SHP77 (cell line): ENCODE data around the gene AKAP13.
"Not testable (repeated sequence)": the region's sequence is repeated elsewhere in the genome, so short reads cannot be mapped to it uniquely, and the experiment has no call there.

Experiments
- DNase-seq, 2 experiments: peaks; one replicate each; lab custom pipeline; 2025; lab: John Stamatoyannopoulos, UW

The AKAP13 gene

DNA sequence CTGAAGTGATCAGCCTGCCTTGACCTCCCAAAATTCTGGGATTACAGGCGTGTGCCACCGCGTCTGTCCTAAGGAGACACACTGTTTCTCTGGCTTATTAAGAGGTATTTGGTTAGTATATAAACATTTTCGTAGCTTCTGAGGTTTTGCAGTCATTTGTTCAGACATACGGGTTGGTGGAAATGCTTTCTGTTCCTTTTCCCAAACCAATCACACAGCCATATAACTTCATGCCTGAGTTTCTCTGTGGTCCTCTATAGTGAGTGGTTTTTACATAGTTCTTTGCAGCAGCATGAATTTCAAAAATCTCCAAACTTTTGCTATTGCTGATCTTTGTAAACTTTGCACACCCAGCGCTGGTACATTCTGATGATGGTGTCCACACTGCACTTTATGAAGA, 100.5 kb downstream of the AKAP13 start:
- no peak for DNase-seq

DNA sequence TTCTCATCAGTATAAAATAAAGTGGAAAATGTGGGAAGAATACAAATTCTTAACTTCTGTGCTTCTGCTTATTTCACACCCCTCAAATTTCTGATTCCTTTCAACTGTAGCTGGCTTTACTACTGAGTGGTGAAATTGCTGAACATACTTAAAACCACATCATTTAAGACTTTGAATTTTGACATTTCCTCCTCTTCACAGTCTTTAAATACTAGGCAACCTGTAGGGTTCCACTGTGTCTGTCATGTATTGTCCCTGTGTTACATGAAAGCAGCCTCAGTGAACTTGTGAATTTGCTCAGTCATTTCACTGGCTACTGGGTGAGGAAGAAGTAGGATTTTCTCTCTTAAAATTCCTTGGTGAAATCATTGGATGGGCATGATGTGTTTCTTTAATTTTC, 101.1 kb downstream of the AKAP13 start:
- DNase-seq: not testable (repeated sequence)

DNA sequence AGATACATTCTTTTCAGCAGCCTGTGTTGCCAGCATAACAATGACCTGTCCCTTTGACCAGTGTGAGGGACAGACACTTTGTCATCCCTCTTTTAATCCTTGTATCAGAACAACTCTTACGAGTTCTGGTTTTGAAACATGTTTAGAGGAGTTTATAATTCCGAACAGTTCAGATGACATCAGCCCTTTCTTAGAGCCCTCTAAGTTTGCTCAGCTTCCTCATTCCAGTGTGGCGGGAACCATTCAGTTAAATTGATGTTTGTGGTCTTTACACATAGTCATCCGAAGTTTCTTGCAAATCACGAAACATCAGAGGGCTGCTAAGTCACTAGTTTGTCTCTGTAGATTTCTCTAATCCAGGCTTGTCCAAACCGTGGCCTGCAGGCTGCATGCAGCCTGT, 102.5 kb downstream of the AKAP13 start:
- no peak for DNase-seq

DNA sequence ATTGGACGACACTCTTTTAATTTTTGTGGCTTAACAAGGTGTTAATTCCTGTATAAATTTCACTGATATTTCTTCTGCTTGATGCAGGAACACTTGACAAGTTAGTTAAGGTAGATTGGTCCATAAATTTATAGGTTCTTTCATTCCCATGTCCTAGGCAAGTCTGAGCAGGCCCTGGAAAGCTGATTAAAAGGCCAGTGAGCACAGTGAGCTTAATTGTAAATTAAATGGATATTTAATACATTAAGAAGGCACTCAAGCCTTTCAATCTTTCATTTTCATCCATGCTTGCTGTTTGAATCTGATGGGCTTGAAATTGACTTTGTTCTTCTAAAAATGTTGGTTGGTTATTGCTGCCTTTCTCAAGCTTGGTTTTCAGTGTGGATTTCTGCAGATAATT, 103.6 kb downstream of the AKAP13 start:
- DNase-seq: not testable (repeated sequence)

DNA sequence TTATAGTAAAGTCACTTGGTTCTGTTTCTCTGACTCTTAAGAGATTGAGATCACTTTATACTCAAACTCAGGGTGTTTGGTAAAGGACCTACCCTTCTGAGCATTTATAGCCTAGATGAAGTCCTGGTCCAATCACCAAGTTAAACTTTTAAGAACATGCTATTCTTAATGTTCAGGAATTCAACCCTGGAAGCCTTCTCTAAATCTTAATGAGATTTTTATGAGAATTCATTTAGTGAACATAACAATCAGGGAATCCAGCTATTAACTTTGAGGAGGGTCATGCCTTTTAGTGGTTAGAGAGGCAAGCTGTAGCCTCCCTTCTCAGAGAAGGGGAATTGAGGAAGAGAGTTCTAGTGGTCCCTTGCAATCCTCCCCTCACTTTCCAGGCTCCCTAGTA, 104.5 kb downstream of the AKAP13 start:
- not testable (repeated sequence) for DNase-seq

DNA sequence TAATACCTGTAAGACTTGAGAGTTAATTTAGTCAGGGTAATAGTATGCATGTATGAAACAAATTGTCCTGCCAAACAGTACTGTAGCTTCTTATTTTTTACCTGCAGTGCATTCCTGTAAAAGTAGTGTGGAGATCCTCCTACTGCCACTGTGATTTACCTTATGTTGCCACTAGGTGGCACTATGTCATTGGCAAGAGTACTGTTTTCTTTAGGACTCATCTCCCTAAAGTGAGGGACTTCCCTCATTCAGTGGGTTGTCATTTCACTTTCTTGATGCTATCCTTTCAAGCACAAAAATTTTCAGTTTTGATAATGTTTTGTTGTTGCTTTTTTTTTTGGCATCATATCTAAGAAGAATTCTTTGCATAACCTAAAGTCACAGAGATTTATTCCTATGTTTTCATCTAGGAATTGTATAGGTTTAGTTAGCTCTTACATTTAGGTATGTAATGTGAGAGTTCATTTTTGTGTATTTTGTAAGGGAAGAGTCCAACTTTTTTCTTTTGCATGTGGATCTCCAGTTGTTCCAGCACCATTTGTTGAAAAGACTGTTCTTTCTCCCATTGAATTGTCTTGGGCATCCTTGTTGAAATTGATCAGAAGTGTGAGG, 105.7 kb downstream of the AKAP13 start:
- DNase-seq: peak; percentile 31 to 46

DNA sequence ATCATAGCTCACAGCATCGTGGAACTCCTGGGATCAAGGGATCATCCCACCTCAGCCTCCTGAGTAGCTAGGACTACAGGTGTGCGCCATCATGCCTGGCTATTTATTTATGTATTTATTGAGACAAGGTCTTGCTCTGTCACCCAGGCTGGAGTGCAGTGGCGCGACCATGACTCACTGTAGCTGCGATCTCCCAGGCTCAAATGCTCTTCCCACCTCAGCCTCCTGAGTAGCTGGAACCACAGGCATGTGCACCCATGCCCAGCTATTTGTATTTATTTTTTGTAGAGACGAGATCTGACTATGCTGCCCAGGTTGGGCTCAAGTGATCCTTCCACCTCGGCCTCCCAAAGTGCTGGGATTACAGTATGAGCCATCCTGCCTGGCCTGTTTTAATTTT, 107.4 kb downstream of the AKAP13 start:
- not testable (repeated sequence) for DNase-seq

DNA sequence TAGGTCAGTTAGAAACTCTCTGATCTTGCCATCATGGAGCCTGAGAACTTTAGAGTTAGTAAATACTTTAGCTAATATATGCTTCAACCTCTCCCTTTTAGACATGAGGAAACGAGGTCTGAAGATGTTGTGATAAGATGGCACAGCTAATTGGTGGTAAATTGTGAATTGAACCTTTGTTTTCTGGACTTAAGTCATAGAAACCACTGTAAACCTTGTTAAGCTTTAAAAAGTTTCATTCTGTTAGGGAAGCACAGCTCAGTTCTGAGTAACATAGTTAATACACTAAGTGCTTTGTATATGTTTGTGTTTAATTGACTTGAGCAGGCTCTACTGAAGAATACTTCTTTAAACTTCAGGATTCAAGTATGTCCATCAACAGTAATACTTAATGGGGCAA, 108.6 kb downstream of the AKAP13 start:
- DNase-seq: no peak

DNA sequence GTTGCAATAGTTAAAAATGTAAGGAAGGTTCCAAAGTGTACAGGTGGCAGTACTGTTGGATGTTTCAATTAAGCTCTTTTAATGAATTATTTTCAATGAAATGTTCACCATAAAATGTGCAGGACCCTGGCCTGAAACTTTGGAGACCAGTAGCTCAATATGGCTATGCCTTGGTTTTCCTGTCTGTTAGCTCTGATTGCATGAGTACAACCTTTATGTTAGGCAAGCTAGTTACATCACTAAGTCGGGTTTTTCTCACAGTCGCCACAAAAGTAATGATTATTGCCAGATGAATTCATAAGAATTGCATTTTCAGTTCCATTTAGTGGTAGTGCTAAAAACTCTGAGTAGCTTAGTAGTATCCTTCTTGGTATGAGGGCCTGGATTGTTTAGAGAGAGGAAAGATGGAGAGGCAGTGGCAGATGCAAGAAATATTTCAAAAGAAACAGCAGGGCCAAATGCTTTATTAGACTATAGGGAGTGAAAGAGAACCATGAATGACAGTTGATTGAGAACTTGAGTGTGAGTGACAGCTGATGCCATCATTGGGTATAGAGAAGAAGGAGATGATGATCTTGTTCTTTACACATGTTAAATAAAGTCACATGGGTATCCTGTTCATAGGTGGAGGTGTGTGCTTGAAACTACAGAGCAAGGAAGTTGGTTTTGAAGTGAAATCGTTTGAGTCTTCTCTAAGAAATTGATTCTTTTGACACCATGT, 109.5 kb downstream of the AKAP13 start:
- no peak for DNase-seq

DNA sequence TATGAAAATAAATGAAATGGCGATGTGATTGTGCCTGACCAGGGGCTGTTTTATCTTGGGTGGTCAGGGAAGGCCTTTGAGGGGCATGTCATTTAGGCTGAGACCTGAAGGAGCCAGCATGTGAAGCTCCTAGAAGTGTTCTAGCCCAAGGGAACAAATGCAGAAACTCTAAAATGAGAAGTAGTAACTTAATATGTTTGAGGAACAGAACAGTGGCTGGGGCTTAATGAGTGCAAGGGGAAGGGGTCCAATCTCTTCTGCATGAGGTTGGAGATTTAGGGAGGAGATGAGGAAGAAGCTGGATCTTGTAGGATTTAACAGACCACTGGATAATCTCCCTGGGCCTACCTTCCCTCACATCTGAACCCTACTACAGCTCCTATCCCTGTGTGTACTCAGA, 110.5 kb downstream of the AKAP13 start:
- DNase-seq: no peak

DNA sequence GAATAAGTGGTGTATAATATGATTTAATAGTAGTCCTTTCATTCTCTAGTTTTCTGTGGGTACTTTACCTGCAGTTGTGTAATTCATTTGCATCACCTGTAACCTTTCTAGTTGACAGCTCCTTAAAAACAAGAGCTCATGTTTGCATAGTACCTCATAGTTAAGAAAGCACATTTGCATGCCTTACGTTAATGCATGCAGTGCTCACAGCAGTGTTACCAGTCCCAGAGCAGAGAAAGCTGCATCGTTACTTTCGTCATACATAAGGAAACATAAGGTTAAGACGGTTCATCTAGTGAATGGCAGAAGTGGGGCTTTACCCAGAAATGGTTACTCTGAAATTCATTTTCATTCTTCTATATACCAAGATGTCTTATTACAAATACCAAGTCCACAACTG, 111.3 kb downstream of the AKAP13 start:
- no peak for DNase-seq

DNA sequence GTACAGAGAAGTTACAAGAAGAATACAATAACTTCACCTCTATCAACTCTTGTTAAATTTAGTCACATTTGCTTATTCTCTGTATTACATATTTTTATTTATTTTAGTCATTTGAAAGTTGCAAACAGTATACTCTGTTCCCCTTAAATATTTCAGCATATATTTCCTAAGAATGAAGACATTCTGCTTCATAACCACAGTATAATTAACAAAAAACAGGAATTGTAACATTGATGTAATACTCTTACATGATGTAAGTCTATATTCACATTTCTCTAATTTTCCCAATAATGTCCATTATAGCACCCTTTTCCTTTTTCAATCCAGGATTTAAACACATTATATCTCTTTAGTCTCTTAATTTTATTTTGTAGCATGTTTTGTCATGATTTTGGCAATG, 112.0 kb downstream of the AKAP13 start:
- no peak for DNase-seq

DNA sequence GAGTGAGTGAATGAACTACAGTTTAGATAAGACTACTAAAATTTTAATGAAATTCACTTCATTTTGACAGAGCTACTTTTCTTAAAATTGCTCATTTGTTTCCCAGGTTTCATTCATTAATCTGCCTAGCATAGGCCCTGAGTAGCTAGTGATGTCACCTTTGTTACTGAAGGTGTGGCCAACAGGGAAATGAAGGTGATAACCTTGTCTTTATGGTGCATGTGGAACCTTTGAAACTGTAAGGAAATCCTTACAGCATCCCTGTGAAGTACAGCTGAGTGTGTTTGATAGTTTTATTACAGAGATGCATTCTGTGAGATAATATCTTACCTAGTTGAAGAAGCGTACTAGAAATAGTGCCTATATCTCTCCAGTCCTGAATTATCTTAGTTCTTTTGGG, 112.9 kb downstream of the AKAP13 start:
- DNase-seq: no peak

DNA sequence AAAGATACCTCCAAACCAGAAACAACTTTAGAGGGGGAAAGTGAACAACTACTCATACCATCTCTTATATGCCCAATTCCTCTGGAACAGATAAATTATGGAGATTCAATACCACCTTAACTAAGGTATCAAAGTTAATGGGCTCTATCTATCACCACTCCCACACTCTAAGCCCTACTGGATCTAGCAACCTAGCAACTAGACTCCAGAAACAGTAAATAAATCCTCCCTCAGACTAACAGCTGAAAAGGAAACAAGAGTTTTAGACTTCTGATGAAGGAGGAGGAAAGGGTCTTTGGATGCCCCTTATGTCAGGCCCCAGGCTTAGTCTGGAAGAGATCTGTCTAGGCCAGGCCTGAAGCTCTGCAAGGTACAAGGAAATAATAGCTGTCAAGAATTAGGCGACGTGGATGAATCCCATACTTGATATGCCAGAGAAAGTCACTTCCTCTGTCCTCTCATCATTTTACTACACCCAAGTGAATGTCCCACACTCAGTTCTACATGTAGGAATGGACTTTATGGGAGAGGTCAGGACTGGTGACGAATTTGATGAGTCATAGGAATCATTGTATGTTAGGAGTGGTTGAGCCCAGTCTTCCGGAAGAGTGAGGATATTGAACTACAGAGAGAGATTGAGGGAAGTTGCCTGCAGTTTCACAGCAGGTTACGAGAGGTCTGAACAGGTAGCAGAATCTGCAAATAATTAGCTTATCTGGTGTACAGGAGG, 113.8 kb downstream of the AKAP13 start:
- DNase-seq: peak in 1 of 2 experiments; percentile 16

DNA sequence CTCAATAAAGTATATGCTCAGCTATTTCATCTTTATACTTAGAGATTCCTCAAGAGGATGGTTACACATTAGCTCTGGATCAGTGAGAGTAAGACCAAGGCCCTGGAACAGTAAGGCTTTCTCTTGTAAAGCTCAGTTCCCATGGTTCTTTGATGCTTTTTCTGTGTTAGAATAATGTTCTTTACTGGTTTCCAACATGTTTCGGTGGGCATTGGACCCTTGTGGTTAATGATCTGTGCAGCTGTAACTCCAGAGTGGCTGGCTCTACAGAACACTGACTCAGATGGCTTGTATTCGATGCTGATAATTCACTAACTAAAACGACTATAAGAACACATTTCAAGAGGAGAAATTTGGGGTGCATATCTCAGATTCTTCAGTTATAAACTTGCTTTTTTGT, 114.7 kb downstream of the AKAP13 start:
- no peak for DNase-seq

DNA sequence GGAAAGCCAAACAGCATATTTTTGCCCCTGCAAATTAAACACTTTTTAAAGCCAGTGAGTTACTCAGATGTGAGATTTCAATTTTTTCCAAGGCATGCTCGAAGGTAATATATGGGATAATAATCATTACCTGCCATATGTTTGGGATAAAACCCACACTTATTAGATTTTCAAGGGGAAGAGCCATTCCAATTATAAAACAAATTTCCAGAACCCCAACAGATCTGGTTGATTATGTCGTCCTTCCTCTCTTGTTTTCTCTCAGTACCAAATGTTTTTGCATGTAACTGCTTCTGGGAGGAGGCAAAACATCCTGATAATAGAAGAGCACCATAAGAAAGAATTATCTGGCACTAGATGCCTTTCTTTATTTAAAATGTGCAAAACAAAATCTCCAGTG, 115.1 kb downstream of the AKAP13 start:
- no peak for DNase-seq

DNA sequence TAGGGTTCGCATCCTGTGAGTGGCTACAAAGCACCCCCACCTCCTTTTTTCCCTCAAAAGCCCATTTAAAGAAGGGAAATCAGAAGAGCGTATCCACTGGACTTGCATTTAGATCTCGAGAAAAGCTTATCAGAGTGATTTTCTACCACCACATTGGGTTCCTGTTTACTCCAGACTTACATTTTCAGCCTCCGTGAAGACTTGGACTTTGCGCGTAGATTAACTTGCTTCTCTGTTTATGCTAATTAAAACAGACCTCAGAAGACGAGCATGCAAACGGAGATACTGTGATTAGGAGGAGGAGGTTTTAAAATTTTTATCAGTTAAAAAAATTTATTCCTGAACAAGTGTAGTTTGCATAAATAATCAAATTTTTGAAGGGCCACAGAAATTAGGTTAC, 115.7 kb downstream of the AKAP13 start:
- DNase-seq: no peak

DNA sequence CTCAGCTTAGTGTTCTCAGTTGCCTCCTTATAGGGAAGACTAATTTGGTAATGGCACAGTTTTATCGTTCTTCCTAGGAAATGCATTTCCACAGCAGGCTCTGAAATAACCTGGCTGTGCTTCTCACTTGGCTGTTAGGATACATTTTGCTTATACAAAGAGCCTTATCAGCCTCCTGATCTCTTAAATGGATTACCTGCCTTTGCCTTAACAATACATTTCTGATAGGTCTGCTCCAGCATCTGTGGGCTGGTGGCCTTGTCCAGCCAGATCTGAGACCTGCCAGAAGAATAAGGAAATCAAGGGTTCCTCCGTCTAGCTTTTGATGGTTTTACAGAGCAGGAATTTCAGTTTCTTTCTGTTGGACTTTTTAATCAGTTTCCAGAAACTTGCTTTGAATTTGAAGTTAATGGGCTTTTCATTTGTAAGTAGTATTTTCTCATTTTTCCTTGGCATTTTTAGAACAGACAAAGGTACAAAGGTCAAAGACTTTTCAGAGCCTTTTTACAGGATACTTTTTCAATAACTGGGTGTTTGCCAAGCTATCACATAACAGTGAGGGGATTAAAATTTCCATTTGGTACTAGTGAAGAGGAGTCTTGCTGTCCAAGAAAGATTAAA, 116.3 kb downstream of the AKAP13 start:
- DNase-seq: no peak

DNA sequence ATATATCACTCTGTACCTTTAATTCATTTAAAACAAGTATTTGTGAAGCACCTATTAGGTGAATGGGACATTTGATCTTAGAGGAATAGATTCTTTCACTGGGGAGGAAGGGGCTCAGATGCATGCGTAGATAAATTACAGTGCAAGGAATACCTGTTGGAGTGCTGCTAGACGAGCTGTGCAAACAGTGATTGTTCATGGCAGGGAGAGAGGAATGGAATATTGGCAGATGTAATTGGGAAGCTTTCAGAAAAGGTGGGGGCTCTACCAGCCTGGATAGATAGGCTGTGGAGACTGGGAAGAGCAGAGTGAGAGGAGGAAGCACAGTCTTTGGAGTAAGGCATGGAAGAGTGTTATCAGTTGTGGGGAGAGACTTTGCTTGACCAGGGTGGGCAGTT, 116.8 kb downstream of the AKAP13 start:
- DNase-seq: peak; percentile 28 to 30

DNA sequence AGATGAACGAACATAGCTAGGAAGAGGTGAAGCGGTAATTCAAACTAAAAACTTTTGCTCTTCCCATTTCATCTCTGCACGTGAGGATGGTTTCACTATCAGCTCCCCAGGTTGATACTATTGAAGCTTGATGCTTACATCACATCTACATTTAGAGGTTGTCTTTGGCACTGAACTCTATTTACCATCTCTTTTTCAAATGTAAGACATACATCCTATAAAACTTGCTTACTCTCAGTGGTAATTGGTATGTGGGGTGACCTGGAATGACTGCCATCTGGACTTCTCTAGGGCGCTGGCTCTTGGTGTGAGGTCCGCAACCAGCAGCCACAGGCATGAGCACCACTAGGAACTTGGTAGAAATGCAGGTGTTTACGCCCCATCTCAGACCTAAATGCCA, 118.1 kb downstream of the AKAP13 start:
- DNase-seq: no peak

DNA sequence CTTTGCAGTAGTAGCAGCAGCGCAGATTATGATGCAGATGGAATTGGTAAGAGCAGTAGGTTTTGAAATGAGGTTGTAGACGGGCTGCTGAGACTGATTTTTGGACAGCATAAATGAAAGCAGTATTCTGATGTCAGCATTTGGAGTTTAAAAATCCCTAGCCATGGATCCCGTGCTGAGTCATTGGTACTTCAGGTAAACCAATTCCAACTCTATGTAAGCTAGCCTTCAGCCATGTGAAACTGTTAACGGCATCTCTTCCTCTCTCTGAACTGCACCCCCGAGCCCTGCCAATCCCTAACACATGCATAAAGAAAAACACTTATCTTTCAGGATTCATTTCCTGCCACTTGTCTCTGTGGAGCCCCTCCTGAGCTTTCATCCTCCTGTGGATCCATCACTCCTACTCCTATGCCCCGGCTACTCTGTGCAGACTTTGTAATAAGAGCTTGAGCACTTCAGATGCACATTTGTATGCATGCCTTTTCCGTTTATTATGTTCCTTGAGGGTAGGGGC, 119.0 kb downstream of the AKAP13 start:
- DNase-seq: peak; percentile 33 to 41

DNA sequence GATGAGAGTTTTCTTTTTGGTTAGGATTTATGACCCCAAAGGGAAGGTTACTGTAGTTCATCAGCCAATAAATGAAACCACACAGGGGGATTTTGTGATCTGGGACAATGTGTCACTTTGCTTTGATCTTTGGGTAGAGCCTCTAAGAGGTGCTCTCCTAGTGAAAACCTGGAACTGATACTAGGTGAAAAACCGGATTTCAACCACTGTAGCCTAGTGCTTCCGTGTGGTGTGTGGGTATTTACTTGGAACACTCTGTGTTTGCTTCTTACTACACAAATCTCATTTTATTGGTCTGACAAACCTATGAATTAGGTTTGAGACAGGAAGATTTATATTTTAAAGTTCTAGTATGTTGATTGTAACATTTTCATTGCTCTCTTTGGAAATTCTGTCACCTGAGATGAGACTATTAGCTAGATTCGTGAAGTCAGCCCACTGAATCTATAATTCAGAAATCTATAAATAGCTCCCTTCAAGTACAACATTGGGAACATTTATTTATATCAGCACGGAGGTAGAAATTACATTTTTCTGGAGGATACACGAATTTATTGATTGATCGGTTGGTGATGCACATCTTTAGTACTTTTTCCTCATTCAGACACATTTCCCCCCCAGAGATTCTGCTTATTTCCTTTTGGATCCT, 119.8 kb downstream of the AKAP13 start:
- DNase-seq: no peak
